Skin of body (tissue), 3 donors: Measurements from ENCODE around the gene THEM4. TPM values are rescaled to one million over a fixed set of nuclear protein-coding genes. Genes with fewer than 3 reads are reported as not detected.

ENCODE experiments used
- DNase-seq: peaks from one replicate; lab custom pipeline; 2025; lab: John Stamatoyannopoulos, UW
- small RNA-seq: library from RNA; depleted of rRNA; stranded (forward); fragments of <200 nt; gene quantifications from one replicate; pipeline ENCODE3, GENCODE V24; 2014; ENCODE audit warnings: low replicate concordance
- total RNA-seq: library from RNA; depleted of rRNA; stranded (reverse); fragments of >200 nt; gene quantifications from one replicate; pipeline ENCODE4 v1.2.3, GENCODE V29; 2014

The THEM4 gene
- total RNA-seq, 1 donor from 2014 or later: 6.0 TPM

DNA sequence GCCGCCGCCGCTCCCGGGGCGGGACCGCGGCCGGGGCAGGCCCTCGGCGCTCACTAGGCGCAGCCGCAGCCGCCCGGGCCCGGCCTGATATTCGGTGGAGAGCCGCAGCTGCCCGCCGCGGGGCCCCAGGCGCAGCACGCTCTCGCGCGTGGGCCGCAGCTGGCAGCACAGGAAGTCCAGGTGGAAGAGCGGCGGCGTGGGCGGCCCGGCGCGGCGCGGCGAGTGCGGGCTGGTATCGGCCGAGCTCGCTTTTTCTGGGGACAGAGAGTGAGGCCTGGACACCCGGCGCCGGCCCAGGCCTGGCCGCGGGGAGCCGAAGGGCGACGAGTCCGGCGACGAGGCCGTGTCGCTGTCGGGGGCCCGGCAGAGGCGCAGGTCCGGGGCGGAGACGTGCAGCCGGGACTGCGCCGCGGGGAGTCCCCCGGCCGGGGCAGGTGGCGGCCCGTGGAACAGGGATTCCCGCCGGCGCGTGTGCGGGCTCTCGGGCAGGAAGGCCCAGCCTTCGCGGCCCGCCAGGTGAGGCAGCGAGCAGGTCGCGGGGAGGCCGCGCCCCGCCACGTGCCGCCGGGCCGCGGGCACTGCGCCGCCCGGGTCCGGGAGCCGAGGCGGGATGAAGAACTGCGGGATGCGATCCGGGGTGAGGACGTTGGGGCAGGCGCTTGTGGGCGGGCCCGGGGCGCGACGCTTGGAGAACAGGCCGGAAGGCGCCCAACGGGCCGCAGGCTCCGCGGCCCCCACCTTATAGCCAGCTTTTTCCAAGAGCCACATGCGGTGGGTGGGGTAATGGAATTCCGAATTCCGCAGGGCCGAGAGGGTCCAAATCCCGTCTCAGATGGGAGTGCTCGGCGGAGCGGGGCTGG is 70.9 kb downstream of the THEM4 start:
- no peak for DNase-seq

DNA sequence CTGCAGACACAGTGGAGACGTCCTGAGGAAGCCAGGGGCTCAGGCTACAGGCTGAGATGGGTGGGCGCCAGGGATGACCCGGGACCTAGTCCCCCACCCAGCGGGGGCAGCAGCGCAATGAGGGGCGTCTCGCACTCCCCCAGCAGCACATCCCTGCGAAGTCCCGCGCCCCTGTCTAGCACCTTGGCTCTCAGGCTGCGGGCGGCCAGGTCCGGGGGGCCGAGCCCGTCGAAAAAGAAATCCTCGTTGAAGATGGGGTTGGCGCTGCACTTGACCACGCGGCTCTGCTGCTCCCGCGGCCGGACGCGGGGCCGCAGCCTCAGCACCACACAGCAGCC is 71.5 kb downstream of the THEM4 start:
- no peak for DNase-seq

DNA sequence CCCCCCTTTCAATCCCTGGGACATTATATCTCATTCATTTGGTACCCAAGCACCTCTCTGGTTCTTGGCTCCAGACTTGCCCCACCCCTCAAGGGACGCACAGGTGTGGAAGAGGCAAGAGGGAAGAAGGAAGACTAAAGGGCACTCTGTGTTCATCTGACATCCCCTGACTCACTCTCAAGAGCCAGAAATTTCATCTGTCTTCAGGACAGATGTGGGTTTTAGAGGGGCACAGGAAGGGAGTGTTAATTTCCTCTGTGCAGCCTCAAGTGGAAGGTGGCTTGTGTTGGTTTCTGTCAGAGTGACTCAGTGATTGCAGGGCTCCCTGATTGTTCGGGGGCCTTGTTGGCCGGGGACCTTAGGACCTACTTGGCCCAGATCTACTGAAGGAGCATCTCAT is 72.1 kb downstream of the THEM4 start:
- no peak for DNase-seq

DNA sequence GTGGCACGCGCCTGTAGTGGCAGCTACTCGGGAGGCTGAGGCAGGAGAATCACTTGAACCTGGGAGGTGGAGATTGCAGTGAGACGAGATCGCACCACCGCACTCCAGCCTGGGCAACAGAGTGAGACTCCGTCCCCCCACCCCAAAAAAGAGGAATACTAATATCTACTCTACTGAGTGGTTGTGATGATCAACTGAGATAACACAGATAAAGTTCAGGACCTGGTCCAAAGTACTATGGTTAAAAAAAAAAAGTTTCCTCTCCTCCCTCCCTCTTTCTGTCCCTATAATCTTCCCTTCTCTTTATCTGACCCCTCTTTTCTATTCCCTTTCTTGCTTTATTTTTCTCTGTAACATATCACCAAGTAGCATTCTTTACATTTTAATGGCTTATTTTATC is 73.7 kb downstream of the THEM4 start:
- no peak for DNase-seq

DNA sequence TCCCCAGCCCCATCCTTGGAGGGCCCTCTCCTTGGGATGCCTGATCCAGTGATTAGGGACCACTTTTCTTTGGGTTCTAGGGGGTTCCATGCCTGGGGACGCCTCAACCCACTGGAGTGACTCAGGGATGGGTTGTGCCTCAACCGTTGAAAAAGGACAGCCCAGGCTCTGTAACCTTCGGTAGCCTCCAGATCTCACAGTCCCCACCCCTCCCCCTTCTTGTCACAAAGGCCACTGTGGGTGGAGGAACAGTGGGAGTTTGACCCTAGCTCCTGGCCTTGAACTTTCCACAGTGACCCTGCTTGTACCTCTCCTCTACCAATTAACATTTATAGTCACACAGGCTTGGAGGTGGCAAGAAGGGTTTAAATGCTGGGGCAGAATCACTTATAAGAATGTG is 75.1 kb downstream of the THEM4 start:
- no peak for DNase-seq

DNA sequence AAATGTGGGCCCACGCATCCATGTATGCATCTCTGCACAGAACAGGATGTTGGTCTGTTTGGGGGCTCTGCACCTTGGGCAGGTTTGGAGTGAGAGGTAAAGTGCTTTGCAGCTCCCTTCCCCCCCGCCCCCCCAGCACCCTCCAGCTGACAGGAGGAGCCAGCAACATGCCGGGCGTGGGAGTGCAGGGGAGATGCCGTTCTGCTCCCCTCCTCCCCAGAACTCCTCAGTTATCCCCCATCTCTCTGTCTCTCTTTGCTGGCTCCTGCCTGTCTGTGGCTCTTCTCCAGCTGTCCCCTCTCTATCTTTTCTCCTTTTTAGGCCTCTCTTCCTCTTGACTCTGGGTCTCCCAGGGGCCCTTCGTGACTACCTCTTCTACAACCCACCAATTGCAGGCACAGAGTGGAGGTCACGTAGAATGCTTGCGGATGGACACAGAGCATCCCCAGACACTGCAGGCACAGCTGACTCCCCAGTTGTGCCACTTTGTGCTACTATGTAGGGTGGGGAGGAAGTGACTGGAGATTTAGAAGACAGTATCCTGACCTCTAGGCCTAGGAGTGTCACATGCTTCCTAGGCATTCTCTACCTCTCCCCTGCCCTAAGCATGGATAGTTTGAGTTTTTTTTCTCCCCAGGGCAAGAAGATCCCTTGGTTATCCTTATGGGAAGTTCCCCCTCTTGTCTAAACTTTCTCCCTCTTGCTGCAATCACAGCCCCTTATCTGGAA is 76.0 kb downstream of the THEM4 start:
- no peak for DNase-seq

DNA sequence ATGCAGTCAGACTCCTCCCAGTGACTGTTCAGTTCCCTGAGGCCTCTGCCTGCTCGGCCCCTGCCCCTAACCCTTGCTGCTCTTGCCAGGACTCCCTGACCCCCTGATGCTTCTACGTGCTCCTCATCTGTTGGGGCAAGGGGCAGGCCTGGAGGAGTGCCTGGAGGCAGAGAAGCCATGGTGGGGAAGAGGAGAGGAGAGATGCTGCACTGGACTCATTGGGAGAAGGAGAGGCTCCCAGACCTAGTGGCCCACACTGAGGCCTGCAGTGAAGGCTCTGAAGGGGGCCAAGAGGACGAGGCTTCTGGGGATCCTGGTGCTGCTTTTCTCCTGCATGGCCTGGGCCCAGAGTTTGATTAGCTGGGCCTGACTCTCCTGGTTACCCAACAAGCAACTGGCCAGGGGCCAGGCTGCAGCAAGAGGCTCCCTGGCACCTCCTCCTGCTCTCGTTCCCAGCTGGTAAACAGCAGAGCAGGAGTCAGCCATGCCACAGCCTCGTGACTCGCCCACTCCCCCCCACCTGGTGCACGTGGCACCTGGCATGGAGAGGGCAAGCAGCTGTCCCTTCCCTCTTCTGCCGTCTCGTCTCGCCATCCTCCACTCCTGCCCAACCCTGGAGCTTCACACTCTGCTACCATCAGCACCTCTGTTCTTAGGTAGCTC is 76.9 kb downstream of the THEM4 start:
- DNase-seq: no peak

DNA sequence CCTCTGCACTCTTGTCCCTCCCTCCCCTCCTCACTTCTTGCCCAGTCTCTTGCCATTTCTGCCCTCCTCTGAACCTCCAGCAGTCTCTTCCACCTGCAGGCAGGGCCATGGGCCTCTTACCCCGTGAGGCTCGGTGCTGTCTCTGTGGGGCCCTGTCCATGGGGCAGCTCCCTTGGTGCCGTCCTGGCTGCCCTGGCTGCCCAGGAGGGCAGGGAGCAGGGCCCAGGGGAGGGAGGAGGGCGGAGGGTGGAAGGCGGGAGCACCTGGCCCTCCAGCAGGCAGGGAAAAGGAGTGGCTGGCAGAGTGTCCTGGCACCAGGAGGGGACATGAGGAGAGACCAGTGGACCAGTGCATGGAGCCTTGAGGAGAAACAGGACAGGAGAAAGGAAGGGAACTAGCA is 77.7 kb downstream of the THEM4 start, which contains the start of gene RORC:
TSS of gene RORC (minus strand) at position 198 of the 400 bp plus-strand sequence. CDS start at position 160, 38 bp downstream.
- no peak for DNase-seq

DNA sequence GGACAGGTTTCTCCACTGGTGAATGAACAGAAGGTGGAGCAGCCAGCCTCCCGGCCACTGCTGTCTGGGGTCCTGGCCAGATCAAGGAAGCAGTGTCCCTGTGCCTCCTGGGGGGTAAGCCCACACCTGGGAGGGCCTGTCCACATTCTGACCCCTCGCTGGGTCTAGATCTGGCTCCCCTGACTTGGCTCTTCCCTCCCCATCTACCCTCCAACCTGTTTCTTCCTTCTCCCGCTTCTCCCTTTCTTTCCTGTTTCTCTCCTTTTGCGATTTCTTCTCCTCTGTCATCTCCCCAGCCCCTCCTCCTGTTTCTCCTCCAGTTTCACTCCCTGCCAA is 78.1 kb downstream of the THEM4 start:
- DNase-seq: no peak

DNA sequence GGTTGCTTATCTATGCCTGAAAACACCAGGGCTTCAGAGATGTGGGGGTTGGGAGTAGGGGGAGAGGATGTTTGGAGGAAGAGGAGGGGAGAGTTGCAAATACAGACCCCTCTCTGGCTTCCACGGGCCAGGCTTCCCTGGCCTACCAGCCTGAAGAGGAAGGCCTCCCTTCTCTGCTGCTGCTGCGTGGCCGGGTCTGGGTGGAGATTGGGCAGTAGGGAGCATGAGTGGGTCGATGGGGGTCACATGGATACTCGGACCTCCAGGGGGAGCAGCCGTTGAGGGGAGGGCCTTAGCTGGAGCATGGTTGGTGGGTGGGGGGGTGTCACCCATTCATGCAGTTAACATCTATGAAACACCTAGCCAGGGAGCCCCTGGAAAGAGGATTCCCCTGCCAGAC is 79.3 kb downstream of the THEM4 start:
- no peak for DNase-seq

DNA sequence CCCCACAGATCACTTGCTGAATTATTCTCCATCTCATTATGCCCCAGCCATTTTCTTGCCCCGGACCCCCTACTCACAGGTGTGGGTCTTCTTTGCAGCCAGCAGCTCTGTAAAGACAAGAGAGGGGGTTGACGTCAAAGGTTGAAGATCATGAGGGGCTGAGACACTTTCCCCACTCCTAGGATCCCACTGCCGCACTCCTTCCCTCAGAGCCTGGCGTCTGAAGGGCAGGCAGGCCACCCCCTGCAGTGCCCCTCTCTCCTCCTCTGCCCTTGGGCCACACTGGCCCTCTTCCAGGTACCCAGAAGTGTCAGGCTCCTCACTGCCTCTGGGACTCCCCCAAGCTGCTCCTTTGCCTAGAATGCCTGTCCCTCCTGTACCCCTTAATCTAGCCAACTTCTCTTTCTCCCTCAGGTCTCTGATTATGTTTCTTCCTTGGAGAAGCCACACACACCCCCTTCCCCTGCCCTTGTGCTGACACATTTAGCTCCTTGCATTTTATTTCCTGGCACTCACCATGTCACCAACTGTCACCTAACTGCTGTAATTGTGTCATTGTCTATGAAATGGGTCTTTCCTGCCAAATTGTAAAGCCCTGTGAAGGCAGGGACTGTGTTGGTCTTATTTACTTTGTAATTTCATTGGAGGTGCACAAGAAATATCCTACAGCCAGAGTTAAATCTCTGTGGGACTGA is 79.8 kb downstream of the THEM4 start:
- DNase-seq: no peak

DNA sequence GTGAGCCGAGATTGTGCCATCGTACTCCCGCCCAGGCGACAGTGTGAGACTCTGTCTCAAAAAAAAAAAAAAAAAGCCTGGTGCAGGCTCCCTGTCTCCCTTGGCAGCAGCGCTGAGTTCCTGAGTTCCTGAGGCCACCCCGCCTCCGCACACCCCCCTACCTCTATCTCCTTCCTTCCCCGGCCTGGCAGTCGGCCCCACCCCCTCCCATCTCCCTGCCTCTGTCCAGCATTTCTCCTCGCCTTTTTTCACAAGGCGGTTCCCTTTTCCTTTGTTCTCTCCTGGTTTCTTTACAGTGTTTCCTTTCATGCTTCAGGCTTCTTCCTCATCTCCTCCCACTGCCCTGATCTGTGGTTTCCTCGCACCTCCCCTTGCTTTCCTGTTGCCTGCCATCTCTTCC is 80.4 kb downstream of the THEM4 start:
- DNase-seq: no peak

DNA sequence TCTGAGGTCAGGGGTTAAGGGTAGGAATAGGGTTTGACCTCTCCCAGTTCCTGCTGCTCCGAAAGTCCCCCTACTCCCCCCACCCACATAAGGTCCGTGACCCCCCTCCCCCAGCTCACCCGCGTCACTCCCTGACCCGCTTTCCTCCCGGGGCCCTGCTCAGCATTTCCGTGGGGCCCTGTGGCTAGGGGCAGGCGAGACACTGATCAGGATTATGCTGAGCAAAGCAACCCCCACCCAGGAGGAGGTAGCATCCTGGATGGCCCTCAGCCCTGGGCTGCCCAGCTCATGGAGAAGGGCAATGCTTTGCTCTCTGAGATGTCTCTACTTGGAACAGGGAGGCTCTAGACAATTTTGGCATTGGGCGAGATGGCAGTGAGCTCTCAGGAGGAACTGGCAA is 81.5 kb downstream of the THEM4 start:
- no peak for DNase-seq

DNA sequence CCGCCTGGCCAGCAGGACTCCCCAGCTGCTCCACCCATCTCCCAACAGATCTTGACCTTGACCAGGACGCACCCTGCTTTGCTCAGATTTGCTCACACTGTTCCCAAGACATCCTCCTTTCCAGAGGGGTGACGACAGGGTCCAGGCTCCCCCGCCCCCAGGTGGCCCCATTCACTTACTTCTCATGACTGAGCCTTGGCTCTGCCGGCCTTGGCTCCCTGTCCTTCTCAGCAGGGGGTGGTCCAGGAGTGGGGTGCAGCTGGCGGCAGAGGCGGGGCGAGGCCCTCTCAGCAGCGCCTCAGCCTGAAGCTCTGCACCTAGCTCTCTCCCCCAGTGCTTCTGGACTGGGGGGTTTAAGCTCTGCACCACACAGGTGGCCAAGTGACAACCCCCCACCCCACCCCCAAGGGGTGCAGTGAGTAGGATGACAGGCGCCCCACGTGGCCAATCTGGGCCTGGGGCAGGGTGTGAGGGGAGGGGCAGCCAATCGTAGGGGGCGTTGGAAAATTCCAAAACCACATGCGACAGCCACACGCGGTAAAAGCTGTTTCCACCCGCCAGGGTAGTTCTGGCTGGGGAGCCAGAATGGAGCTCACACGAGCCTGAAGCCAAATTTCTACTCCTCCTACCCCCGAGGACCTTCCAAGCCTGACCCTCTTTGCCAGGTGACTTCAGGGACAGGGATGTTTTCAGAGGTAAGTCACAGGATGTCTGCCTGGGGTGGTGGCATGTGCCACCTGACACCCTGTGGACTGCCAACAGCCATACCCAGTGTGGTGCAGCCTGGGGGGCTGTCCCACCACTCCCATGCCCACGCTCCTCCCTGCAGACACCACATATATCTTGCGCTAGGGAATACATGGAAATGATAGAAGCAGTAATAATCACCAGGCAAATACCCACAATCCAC is 83.3 kb downstream of the THEM4 start:
- DNase-seq: no peak

DNA sequence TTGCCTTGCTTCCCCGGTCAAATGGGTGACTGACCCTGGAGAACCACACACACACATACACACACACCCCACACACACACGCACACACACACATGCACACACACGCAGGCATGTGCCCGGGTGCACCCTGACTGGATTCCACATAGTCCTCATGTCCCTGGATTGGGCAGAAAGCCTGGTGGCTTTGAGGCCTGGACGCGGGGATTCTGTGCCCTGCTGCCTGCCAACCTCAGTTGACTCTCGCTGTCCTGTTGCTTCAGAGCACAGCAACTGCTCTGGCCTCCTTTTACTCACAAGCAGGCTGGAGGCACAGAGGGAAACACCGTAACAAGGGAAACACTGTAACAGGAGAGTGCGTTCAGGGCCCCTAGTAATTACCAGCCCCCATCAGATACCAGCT is 84.1 kb downstream of the THEM4 start:
- no peak for DNase-seq

Small RNA genes within 50 kb of the gene (small RNA-seq; reads per million reads assigned to genes)
- not detected for gene RF00019

Other genes starting within 250 kb of the THEM4 start
- gene CELF3, start 192.7 kb downstream of the THEM4 start, total RNA-seq: 0.49 TPM
- gene RIIAD1, start 188.0 kb downstream of the THEM4 start, total RNA-seq: not detected
- 63.9 TPM for gene MRPL9, start 146.0 kb downstream of the THEM4 start, total RNA-seq
- 6.0 TPM for gene TDRKH, start 119.0 kb downstream of the THEM4 start, total RNA-seq
- 0.10 TPM for gene LINGO4, start 104.1 kb downstream of the THEM4 start, total RNA-seq
- gene RORC, start 77.7 kb downstream of the THEM4 start, total RNA-seq: 4.0 TPM
- not detected for gene C2CD4D, start 69.7 kb downstream of the THEM4 start, total RNA-seq
- 8.4 TPM for gene THEM5, start 55.8 kb downstream of the THEM4 start, total RNA-seq
- gene S100A10, start 84.3 kb upstream of the THEM4 start, total RNA-seq: 133 TPM
- 79.9 TPM for gene S100A11, start 127.5 kb upstream of the THEM4 start, total RNA-seq
- gene TCHHL1, start 179.6 kb upstream of the THEM4 start, total RNA-seq: 17.4 TPM
- 315 TPM for gene TCHH, start 205.9 kb upstream of the THEM4 start, total RNA-seq
- gene RPTN, start 249.7 kb upstream of the THEM4 start, total RNA-seq: 4.4 TPM